Activated B cell treated with CpG ODN at 0.5 μM for 24 hours (primary cell): Measurements from ENCODE around the gene ZCCHC3. TPM values are rescaled to one million over a fixed set of nuclear protein-coding genes. Genes with fewer than 3 reads are reported as not detected.
"Not testable (repeated sequence)": the region's sequence is repeated elsewhere in the genome, so short reads cannot be mapped to it uniquely, and the experiment has no call there.

Source experiments
- ATAC-seq: fragments of 200-7000 bp; cut with Tn5 transposase; one replicate; pipeline ENCODE4 v1.10.0; 2021; ENCODE audit warnings: low read depth, mild to moderate bottlenecking, moderate library complexity
- CTCF ChIA-PET: fragments of 350-600 bp; sonication (Branson Sonifier 250); formaldehyde crosslinking; loops from one replicate; lab custom pipeline; 2021; ENCODE audit warnings: antibody characterized with exemption; lab: Charles Lee
- POLR2A ChIA-PET: fragments of 350-600 bp; sonication (Branson Sonifier 250); formaldehyde crosslinking; loops from one replicate; lab custom pipeline; 2021; ENCODE audit warnings: antibody characterized with exemption; lab: Charles Lee
- DNase-seq: peaks from one replicate; pipeline ENCODE4 v3.0.0; 2022
- H3K27ac Mint-ChIP-seq: one replicate; pipeline ENCODE4 v1.8.0; 2020; ENCODE audit warnings: mixed read lengths
- H3K27me3 Mint-ChIP-seq: one replicate; pipeline ENCODE4 v1.8.0; 2021; ENCODE audit warnings: mixed read lengths
- H3K36me3 Mint-ChIP-seq: one replicate; pipeline ENCODE4 v1.8.0; 2021; ENCODE audit warnings: low read depth, mixed read lengths
- H3K4me1 Mint-ChIP-seq: one replicate; pipeline ENCODE4 v1.8.0; 2021; ENCODE audit warnings: mixed read lengths
- H3K4me3 Mint-ChIP-seq: one replicate; pipeline ENCODE4 v1.8.0; 2020; ENCODE audit warnings: mild to moderate bottlenecking, mixed read lengths
- H3K9me3 Mint-ChIP-seq: one replicate; pipeline ENCODE4 v1.8.0; 2020; ENCODE audit warnings: mixed read lengths
- intact Hi-C: fragments of 100-400 bp; cut with micrococcal nuclease; formaldehyde crosslinking; loops from one replicate; pipeline ENCODE4 v1.15.1; 2024
- total RNA-seq: library from RNA; stranded (reverse); gene quantifications from 2 replicates; pipeline ENCODE4 v1.2.3, GENCODE V29; 2022
- TF ChIP-seq, protein P1 (sequence below): fragments of 200-600 bp; IDR thresholded peaks from one replicate; pipeline ENCODE4 v1.8.0; 2022; ENCODE audit warnings: antibody characterized with exemption, mild to moderate bottlenecking

The ZCCHC3 gene, protein sequence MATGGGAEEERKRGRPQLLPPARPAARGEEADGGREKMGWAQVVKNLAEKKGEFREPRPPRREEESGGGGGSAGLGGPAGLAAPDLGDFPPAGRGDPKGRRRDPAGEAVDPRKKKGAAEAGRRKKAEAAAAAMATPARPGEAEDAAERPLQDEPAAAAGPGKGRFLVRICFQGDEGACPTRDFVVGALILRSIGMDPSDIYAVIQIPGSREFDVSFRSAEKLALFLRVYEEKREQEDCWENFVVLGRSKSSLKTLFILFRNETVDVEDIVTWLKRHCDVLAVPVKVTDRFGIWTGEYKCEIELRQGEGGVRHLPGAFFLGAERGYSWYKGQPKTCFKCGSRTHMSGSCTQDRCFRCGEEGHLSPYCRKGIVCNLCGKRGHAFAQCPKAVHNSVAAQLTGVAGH
- 25.9 and 28.1 TPM in 2 replicates for total RNA-seq

DNA sequence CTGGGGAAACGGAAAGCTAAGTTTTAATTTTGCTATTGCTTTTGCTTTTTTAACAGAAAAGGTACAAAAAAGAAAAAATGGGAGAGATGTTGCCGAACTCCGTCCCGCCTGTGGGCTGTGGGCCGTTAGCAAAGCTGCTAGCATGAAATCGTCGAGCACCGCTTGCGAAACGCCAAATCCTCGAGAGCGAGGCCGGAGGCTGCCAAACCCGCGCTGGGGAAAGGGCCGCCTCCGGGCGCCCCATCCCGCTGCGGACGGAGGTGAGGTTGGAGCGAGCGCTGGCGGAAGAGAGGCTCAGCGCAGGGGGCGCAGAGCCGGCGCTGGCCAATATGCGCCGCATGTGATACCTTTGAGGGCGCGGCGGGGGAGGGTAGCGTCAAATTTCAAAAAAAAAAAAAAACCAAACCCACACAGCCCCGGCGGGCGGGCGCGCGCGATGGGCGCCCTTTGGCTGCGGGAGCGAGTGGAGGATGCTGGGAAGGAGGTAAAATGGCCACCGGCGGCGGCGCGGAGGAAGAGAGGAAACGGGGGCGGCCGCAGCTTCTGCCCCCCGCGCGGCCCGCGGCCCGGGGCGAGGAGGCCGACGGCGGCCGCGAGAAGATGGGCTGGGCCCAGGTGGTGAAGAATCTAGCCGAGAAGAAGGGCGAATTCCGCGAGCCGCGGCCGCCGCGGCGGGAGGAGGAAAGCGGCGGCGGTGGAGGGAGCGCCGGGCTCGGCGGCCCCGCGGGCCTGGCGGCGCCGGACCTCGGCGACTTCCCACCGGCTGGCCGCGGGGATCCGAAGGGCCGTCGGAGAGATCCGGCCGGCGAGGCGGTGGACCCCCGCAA lies at the start of gene ZCCHC3:
ZCCHC3 (plus strand) TSS at position 473 of the 827 bp plus-strand sequence; CDS start at position 490, 17 bp downstream.
- DNase-seq (peak; percentile 82), ATAC-seq (peak; percentile 88)
- no peaks in the 10 kb centered on the region for H3K27me3 Mint-ChIP-seq
- POLR2A ChIA-PET, result interaction anchor here (0.7 to 4.0 kb wide), 12 partner anchors 9 to 352 kb away, joined by 3 to 79 read pairs (median 3); partner anchors contain the start of genes CSNK2A1, SOX12 and TRIB3
- H3K27ac Mint-ChIP-seq, result peak within 1 kb of the TSS; percentile 98
- CTCF ChIA-PET, result interaction anchor here (1.5 to 2.7 kb wide), 2 partner anchors 31 to 34 kb away, joined by 3 to 13 read pairs; no protein-coding TSS in a partner anchor
- TF ChIP-seq, protein P1, sequence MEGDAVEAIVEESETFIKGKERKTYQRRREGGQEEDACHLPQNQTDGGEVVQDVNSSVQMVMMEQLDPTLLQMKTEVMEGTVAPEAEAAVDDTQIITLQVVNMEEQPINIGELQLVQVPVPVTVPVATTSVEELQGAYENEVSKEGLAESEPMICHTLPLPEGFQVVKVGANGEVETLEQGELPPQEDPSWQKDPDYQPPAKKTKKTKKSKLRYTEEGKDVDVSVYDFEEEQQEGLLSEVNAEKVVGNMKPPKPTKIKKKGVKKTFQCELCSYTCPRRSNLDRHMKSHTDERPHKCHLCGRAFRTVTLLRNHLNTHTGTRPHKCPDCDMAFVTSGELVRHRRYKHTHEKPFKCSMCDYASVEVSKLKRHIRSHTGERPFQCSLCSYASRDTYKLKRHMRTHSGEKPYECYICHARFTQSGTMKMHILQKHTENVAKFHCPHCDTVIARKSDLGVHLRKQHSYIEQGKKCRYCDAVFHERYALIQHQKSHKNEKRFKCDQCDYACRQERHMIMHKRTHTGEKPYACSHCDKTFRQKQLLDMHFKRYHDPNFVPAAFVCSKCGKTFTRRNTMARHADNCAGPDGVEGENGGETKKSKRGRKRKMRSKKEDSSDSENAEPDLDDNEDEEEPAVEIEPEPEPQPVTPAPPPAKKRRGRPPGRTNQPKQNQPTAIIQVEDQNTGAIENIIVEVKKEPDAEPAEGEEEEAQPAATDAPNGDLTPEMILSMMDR, result no peak
- H3K4me1 Mint-ChIP-seq, result peaks cover 44% of the 10 kb centered on the region
- H3K4me3 Mint-ChIP-seq, result peak within 1 kb of the TSS; percentile 98
- peaks cover 4% of the 10 kb centered on the region for H3K9me3 Mint-ChIP-seq
- intact Hi-C loops, result loop anchor here (1.0 to 5.0 kb wide), 4 partner anchors 13 to 110 kb away; partner anchors contain the start of genes NRSN2 and RBCK1
- peaks cover 42% of the 10 kb centered on the region for H3K36me3 Mint-ChIP-seq

DNA sequence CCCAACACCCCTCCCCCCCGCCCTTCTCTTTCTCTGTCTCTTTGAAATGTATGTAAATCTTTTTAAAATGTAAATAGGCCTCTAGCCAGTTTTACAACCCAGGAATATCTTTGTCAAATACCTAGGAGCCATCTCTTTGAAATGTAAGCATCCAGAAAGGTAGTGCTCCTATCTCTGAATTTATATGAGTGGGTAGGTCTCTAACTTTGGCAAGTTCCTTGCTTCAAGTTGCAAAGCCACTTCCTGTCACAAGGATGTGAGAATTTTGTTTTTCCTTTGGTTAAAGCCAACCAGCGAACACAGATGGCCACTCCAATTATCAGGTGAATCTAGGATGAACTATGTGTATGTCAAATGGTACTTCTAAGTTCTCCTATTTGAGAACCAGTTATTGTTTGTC lies 46.0 kb upstream of the ZCCHC3 start:
- Mint-ChIP-seq H3K9me3 (no peaks in the 10 kb centered on the region), H3K36me3 (no peaks in the 10 kb centered on the region), H3K27me3 (peaks cover 9% of the 10 kb centered on the region), H3K27ac (no peak overlapping the region), H3K4me3 (no peak overlapping the region), H3K4me1 (no peaks in the 10 kb centered on the region)
- DNase-seq (no peak), ATAC-seq (no peak)
- TF ChIP-seq, protein P1, result no peak
- CTCF ChIA-PET, result no interaction called here
- POLR2A ChIA-PET, result no interaction called here
- intact Hi-C loops, result no loop called here

DNA sequence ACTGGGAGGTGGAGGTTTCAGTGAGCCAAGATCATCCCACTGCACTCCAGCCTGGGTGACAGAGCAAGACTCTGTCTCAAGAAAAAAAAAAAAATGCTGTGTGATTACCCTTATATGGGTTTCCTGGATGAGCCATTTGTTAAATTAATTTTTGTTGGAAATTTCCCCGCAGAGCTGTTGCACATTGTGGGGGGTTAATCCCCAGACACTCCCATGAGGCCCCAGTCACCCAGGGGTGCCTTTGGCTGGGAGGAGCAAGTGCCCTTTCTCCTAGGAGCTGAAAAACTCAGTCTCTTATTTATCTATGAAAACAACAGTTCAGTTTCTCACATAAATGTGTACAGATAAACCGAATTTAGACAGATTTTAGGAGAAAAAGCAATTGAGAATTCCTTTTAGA lies 44.6 kb upstream of the ZCCHC3 start:
- intact Hi-C loops, result no loop called here
- H3K4me1 Mint-ChIP-seq, result no peaks in the 10 kb centered on the region
- ChIA-PET CTCF (no interaction called here), POLR2A (no interaction called here)
- H3K4me3 Mint-ChIP-seq, result no peak overlapping the region
- no peak for DNase-seq
- H3K27me3 Mint-ChIP-seq, result peaks cover 9% of the 10 kb centered on the region
- no peaks in the 10 kb centered on the region for H3K36me3 Mint-ChIP-seq
- TF ChIP-seq, protein P1, result no peak
- no peak overlapping the region for H3K27ac Mint-ChIP-seq
- H3K9me3 Mint-ChIP-seq, result no peaks in the 10 kb centered on the region
- no peak for ATAC-seq

- intact Hi-C loops, H3K4me1 Mint-ChIP-seq, H3K36me3 Mint-ChIP-seq, DNase-seq, POLR2A ChIA-PET, CTCF ChIA-PET, H3K27ac Mint-ChIP-seq, ATAC-seq, H3K9me3 Mint-ChIP-seq, H3K4me3 Mint-ChIP-seq: not testable (repeated sequence)
- peaks cover 13% of the 10 kb centered on the region for H3K27me3 Mint-ChIP-seq
These were observed 43.9 kb upstream of the ZCCHC3 start for GRCh38 chr20:253447-253846.

GRCh38 chr20:257419-257818 lies 40.0 kb upstream of the ZCCHC3 start, which contains the start of gene DEFB132:
DEFB132 (plus strand) TSS chr20:257724; CDS start chr20:257779, 55 bp downstream.
- ATAC-seq, result no peak
- Mint-ChIP-seq H3K36me3 (no peaks in the 10 kb centered on the region), H3K4me3 (no peak within 1 kb of the TSS), H3K4me1 (no peaks in the 10 kb centered on the region), H3K27ac (no peak within 1 kb of the TSS), H3K27me3 (peaks cover 7% of the 10 kb centered on the region), H3K9me3 (no peaks in the 10 kb centered on the region)
- CTCF ChIA-PET, result interaction anchor here (1.1 kb wide), 1 partner anchor 9 kb away, joined by 3 read pairs; no protein-coding TSS in a partner anchor
- intact Hi-C loops, result no loop called here
- DNase-seq, result no peak
- POLR2A ChIA-PET, result no interaction called here
- TF ChIP-seq, protein P1, result no peak
